Mesothelial cell of epicardium (in vitro differentiated cells): ENCODE data around the gene PSAP. TPM values are rescaled to one million over a fixed set of nuclear protein-coding genes. Genes with fewer than 3 reads are reported as not detected.
"Not testable (repeated sequence)": the region's sequence is repeated elsewhere in the genome, so short reads cannot be mapped to it uniquely, and the experiment has no call there.

Source experiments
- DNase-seq, 2 experiments: peaks; one replicate each; pipeline ENCODE4 v3.0.0; 2021; ENCODE audit warnings: low spot score in 2 of 2; ENCODE audit not compliant: unreplicated experiment in 2 of 2
- H3K27ac Mint-ChIP-seq: 2 replicates; pipeline ENCODE4 v1.8.0; 2021; ENCODE audit warnings: mixed read lengths
- H3K27me3 Mint-ChIP-seq: 2 replicates; pipeline ENCODE4 v1.8.0; 2021; ENCODE audit warnings: low read depth, mixed read lengths
- H3K36me3 Mint-ChIP-seq: 2 replicates; pipeline ENCODE4 v1.8.0; 2021; ENCODE audit warnings: mixed read lengths
- H3K4me1 Mint-ChIP-seq: 2 replicates; pipeline ENCODE4 v1.8.0; 2021; ENCODE audit warnings: mixed read lengths
- H3K4me3 Mint-ChIP-seq: 2 replicates; pipeline ENCODE4 v1.8.0; 2021; ENCODE audit warnings: mild to moderate bottlenecking, moderate library complexity, mixed read lengths
- H3K9me3 Mint-ChIP-seq: 2 replicates; pipeline ENCODE4 v1.8.0; 2021; ENCODE audit warnings: mixed read lengths
- CTCF ChIP-seq: fragments of 200-600 bp; sonication (generic); IDR thresholded peaks from one replicate; pipeline ENCODE4 v1.5.0; 2021; ENCODE audit warnings: antibody characterized with exemption; ENCODE audit not compliant: unreplicated experiment
- total RNA-seq: library from RNA; stranded (reverse); gene quantifications from 3 replicates; pipeline ENCODE4 v1.2.1, GENCODE V29; 2021

The PSAP gene
- total RNA-seq, 1 donor from 2014 or later = 574 TPM

- Mint-ChIP-seq H3K4me3 (no peak overlapping the region), H3K36me3 (no peaks in the 10 kb centered on the region), H3K27me3 (no peaks in the 10 kb centered on the region), H3K27ac (no peak overlapping the region), H3K9me3 (no peaks in the 10 kb centered on the region), H3K4me1 (peaks cover 5% of the 10 kb centered on the region)
- no peak for TF ChIP-seq CTCF
- no peak for DNase-seq
Measured at GRCh38 chr10:71878327-71879034, 27.4 kb upstream of the PSAP start.

DNA sequence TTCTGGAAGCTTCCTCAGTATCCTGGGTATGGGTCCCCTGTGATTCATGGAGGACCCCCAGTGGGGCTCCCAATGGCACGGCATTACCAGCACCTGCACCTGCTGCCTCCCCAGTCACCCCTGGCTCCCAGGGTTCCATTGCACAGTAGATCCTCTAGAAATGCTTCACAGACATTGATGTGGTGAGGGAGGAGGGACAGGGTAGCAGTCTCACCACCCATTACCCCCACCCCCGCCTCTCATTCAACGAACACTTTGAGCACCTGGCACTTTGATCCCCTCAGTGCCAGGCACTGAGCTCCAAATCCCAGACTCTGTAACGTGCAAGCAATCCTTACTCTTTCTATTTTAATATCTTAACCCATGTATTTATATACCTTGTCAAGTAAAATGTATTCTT, 26.8 kb upstream of the PSAP start:
- Mint-ChIP-seq H3K9me3 (no peaks in the 10 kb centered on the region), H3K36me3 (no peaks in the 10 kb centered on the region), H3K27ac (no peak overlapping the region), H3K4me1 (peaks cover 2% of the 10 kb centered on the region), H3K27me3 (no peaks in the 10 kb centered on the region), H3K4me3 (no peak overlapping the region)
- no peak for DNase-seq
- no peak for TF ChIP-seq CTCF

- not testable (repeated sequence) for H3K4me1 Mint-ChIP-seq, H3K36me3 Mint-ChIP-seq, H3K9me3 Mint-ChIP-seq, H3K27me3 Mint-ChIP-seq, H3K27ac Mint-ChIP-seq, DNase-seq, H3K4me3 Mint-ChIP-seq
Measured at GRCh38 chr10:71874680-71875354, 23.8 kb upstream of the PSAP start.

GRCh38 chr10:71873582-71874211, 22.6 kb upstream of the PSAP start:
- peaks cover 2% of the 10 kb centered on the region for H3K4me1 Mint-ChIP-seq
- H3K36me3 Mint-ChIP-seq = no peaks in the 10 kb centered on the region
- H3K4me3 Mint-ChIP-seq = no peak overlapping the region
- no peak for TF ChIP-seq CTCF
- no peaks in the 10 kb centered on the region for H3K9me3 Mint-ChIP-seq
- DNase-seq = no peak
- H3K27ac Mint-ChIP-seq = no peak overlapping the region
- no peaks in the 10 kb centered on the region for H3K27me3 Mint-ChIP-seq

- H3K27ac Mint-ChIP-seq, H3K9me3 Mint-ChIP-seq, H3K4me1 Mint-ChIP-seq, H3K4me3 Mint-ChIP-seq, H3K27me3 Mint-ChIP-seq, H3K36me3 Mint-ChIP-seq, DNase-seq: not testable (repeated sequence)
Measured at GRCh38 chr10:71869601-71870000, 18.6 kb upstream of the PSAP start.

DNA sequence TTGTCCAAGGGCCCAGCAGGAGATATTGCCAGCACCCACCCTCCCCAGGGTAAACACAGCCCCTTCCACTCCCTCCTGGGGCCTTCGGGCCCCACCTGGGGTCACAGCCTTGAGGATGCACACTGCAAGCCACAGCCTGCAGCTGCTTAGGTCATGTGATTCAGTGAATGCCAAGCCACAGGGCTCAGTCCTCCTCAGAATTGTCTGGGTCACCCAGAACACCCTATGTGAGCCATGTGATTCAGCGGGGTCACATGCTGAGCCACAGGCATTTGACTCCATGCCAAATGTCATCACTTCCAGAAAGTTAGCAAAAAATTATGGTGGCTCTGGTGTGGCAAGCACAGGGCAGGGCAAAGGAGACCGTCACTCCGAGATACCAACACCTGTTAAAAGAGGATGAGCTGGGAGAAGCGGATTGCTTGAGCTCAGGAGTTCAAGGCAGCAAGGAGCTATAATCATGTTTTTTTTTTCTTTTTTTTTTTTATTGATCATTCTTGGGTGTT, 17.2 kb upstream of the PSAP start:
- no peak for TF ChIP-seq CTCF
- DNase-seq = no peak
- Mint-ChIP-seq H3K4me1 (peaks cover 6% of the 10 kb centered on the region), H3K36me3 (no peaks in the 10 kb centered on the region), H3K27me3 (no peaks in the 10 kb centered on the region), H3K9me3 (no peaks in the 10 kb centered on the region), H3K27ac (no peak overlapping the region), H3K4me3 (no peak overlapping the region)
